Posterior cingulate gyrus (tissue), 11 donors: Measurements from ENCODE around the gene KLHL8.
"Not testable (repeated sequence)": the region's sequence is repeated elsewhere in the genome, so short reads cannot be mapped to it uniquely, and the experiment has no call there.

Experiments
- DNase-seq, 10 donors: peaks; one replicate each; pipeline versions ENCODE4 v3.0.0 to v3.0.0-alpha.2; 2020 to 2021; ENCODE audit warnings: mixed read lengths in 3 of 10
- intact Hi-C: fragments of 100-400 bp; cut with DNase I; formaldehyde crosslinking; loops from one replicate; pipeline ENCODE4 v1.15.1; 2023

Gene KLHL8

DNA sequence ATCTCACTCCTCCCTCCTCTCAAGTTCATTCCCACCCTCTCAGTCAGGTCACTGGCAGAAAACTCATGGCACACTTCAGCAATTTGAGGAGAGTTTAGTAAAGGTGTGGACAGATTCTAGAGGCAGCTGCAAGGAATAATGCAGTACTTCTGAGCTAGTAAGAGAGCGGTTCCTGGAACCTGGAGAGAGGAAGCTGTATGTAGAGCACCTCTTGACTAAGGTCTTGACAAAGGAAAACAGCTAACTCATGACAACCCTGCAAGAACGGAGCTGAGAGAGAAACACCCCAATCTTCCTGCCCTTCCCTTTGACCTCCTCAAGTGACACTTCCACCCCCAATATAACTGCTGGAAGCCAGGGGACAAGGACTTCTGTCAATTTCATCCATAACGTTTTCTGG is 9.6 kb upstream of the KLHL8 start:
- no peak for DNase-seq
- intact Hi-C loops = no loop called here

DNA sequence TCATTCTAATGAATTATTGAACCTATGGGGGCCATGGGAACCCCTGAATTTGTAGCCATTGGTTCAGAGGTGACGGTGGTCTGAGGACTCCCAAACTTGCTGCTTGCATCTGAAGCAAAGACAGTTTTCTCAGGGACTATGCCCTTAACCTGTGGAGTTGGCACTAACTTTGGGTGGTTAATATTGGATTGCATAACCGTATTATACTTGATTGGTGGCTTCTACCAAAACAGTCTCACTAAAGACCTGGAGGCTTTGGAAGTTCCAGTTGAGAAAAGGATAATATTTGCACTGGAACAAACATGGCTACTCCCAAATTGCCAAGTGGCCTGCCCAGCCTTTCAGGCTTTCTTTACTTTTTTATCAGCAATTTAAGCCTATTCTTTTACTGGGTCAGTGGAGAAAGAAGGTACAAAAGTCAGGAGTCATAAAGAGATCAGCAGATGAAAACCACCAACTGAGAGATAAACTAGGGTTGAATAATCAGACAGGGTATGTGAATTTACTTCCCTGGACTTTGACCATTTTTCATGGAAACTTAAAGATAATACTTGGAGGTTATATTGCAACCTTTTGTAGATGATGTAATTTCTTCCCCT is 7.9 kb upstream of the KLHL8 start:
- DNase-seq = no peak
- intact Hi-C loops = no loop called here

DNA sequence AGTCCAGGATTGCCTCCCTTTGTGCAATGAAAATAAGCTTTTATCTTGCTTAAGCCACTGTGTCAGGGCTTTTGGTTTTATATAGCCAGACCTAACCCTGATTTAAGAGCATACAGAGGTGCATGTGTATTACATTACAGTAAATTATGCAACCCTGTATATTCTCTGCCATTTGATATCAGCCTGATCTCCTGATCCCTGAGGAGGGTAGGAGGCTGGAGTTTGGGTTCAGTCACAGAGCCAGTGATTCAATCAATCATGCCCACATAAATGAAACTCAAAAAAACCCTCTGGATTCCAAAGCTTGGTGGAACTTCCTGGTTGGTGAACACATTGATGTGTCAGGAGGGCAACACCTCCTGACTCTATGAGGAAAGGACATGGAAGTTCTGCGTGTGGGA is 7.3 kb upstream of the KLHL8 start:
- no peak for DNase-seq

DNA sequence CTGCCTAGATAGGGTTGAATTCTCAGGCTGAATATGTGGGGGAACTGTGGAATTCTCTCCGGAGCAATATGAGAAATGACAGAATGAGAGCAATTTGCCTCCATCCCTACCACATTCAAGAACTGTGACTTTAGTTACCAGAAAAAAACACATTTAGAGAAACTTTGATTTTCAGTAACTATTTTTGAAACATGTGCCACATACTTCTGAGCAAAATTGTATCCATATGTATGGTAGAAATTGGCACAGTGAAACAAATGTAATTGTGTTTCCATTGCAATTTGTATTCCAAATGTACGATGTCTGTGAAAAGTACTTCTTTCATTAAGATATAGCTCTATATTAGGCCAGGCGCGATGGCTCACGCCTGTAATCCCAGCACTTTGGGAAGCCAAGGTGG is 5.5 kb upstream of the KLHL8 start:
- no peak for DNase-seq
- intact Hi-C loops = no loop called here

More for the DNA sequence above, 7.3 kb upstream of the KLHL8 start:
- intact Hi-C loops = no loop called here

DNA sequence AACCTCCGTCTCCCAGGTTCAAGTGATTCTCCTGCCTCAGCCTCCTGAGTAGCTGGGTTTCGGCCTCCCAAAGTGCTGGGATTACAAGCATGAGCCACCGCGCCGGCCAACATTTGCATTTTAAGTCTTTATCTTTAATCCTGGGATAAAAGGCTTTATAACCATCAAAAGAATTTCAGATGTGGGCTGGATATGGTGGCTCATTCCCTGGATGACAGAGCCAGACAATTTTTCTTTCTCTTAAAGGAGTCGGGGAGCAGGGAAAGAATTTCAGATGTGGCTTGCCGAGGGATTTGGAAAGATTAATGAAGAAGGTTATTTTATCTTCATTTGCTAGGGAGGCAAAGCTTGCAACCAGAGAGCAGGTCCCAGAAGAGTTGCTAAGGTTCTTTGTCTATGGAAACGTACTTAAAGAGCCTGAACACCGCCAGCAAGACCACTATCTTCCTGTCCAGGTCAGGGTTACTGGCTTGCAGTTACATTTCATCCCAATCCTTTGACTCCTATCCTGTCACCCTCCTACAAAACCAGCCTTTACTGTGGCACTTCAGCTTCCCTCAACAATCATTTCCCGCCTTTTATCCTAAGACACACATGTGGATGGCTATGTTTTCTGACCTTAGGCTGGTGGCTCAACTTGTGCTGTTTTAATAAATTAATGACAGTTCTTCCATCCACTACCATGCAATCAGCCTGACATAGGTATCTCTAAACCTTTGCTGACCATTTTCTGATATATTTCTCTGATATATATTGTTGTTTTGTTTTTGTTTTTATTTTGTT is 3.9 kb upstream of the KLHL8 start:
- no peak for DNase-seq
- intact Hi-C loops = no loop called here

DNA sequence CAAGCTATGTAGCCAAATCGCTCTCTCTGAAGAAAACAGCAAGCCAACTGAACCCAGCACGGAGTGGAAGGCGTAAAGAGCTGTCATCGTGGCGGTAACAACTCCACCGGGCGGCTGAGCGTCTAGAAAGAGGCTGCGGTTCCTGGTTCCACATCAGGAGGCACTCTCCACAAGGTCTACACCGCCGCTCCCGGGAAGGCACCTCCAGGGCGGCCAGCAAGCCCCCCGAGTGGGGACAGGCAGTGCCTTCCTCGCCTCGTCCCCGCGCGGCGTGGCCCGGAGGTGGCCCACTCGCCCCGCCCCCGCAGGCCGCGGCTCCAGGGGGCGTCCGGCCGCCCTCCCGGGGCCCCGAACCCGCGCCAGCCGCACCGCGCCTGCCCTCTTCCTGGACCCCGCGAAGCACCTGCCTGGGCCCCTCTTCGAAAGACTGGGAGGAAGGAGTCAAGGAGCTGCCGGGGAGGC is 755 bp downstream of the KLHL8 start:
- peak in 9 of 10 donors; percentile 22 to 93 (median 54) for DNase-seq

DNA sequence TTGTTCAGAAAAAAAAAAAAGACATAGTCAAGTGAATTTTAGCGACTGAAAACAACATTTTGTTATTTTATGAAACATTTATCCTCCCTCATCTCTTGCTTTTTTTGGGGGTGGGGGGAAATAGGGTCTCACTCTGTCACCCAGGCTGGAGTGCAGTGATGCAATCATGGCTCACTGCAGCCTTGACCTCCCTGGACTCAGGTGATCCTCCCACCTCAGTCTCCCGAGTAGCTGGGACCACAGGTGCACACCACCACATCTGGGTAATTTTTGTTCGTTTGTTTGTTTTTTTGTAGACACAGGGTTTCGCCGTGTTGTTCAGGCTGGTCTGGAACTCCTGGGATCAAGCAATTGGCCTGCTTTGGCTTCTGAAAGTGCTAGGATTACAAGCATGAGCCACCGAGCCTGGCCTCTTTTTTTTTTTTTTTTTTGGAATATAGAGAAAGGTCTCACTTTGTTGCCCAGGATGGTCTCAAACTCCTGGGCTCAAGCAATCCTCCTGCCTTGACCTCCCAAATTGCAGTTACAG is 3.1 kb downstream of the KLHL8 start:
- intact Hi-C loops, DNase-seq: not testable (repeated sequence)

More for the DNA sequence above, 755 bp downstream of the KLHL8 start:
- intact Hi-C loops = no loop called here

DNA sequence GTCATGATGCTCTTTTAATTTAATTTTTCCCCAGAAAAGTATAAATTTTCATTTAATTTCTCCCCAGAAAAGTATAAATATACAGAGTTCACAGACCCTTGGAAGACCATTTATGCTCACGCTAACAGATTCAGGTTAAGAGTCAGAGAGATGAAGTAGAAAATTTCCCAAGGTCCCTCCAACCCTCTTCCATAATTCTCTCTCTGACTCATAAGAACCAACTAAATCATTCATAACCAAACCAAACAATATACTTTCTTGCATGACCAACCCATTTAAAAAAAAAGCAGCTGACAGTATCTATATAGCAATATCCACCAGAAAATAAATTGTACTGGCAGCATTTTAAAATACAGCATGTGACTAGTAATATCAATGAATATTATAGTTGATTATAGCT is 3.9 kb downstream of the KLHL8 start:
- intact Hi-C loops = no loop called here
- DNase-seq = no peak

DNA sequence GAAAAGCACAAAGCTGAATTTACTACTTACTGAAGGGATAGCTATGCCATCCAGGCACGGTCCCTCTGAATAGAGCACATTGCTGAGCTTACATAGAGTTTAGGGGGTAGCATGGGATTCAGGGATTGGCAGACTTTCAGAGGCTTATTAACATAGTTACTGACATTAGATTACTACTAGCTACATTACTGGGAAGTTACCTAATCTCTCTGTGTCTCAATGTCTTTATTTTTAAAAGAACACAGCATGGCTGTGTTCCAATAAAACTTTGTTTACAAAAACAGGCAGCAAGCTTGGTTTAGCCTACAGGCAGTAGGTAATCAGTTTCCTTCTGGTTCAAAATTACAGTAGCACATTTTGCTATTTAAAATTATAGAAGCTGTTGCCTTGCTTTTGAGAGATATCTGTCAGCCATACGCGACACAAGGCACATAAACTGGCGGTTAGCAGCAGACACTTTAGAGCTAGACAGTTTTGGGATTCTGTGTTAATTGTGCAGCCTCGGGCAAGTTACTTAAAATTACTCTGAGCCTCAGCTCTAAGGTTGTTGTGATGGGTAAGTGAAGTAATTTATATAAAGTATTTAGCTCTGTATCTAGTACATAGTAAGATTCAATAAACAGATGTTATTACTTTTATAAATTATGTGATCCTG is 6.9 kb downstream of the KLHL8 start:
- no peak for DNase-seq
- intact Hi-C loops = no loop called here

DNA sequence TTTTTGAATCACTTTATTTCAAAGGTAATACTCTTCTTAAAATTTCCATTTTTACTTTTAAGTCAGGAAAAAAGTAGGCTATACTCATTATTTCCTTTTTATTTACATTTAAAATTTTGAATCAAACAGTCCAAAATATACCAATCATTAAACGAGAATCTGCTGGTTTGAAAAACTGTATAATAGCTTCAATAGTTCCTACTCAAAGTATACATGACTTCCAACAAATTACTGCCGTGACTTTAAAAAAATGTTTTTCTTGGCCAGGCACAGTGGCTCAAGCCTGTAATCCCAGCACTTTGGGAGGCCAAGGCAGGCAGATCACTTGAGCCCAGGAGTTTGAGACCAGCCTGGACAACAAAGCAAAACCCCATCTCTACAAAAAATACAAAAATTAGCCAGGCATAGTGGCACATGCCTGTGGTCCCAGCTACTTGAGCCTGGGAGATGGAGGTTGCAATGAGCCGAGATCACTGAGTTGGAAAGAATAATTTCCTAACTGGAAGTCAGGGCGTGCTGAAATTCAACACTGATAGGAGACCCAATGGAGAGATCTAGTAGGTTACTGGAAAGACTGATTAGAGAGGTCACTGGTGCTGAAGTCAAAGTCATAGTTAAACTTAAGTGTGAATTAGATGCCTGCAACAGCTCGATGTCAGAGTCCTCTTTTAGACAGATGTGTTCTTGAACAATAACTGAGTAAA is 9.0 kb downstream of the KLHL8 start:
- DNase-seq = no peak
- intact Hi-C loops = no loop called here

DNA sequence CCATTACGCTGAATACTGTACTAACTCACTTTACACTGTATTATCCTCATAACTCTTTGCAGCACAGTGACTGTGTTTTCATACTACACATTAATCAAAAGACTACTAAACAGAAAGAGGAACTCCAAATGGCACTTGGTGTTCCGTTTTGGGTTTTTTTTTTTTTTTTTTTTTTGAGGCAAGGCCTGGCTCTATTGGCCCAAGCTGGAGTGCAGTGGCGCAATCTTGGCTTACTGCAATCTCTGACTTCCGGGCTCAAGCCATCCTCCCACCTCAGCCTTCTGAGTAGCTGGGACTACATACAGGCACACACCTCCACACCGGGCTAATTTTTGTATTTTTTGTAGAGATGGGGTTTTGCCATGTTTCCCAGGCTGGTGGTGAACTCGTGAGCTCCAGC is 10.7 kb downstream of the KLHL8 start:
- DNase-seq = peak in 1 of 10 donors; percentile 84
- intact Hi-C loops = no loop called here

DNA sequence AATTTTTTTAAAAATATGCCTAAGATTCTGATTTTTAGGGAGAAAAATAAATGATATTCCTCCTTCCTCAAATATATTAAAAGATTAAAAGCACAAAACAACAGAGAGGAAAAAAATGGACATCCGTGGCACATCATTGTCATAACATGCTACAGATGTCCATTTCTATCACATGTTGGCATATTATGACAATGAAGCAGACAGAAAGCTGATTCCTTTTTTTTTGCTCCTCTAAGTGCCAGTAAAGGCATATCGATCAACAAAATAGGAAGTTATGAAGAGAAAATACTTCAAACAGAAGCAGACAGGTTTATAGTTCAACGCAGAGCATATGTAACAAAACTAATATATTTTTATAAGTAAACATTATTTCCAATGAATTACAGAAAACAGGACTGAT is 11.2 kb downstream of the KLHL8 start:
- intact Hi-C loops = no loop called here
- no peak for DNase-seq

DNA sequence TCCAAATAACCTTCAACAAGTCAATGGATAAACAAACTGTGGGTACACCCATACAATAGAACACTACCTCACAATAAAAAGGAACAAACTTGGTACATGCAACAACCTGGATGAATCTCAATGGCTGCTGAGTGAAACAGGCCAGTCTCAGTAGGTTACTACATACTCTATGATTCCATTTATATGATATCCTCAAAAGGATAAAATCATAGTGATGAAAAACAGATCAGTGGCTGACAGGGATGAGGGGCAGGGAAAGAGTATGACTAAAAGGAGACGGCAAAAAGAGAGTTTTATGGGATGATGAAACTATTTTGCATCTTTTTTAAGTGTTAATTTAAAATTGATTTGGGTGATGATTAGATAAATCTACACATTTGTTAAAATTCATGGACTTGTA is 15.9 kb downstream of the KLHL8 start:
- DNase-seq = no peak
- intact Hi-C loops = no loop called here

DNA sequence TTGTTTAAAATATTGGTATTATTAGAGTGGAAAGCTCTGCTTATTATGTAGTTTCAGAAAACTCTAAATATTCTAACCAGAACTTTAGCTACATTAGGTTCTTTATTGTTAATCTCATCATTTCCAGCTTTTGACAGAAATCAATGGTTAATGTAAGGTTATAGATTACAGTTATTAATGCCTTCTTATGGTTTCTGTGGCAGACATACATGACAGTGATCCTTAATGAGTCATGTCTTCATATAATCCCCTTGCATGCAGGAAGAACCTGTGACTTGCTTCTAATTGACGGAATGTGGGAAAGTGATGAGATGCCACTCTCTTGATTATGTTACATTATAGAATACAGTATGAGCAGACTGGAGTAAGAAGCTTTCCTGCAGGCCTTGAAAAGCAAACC is 23.5 kb downstream of the KLHL8 start:
- intact Hi-C loops = no loop called here

DNA sequence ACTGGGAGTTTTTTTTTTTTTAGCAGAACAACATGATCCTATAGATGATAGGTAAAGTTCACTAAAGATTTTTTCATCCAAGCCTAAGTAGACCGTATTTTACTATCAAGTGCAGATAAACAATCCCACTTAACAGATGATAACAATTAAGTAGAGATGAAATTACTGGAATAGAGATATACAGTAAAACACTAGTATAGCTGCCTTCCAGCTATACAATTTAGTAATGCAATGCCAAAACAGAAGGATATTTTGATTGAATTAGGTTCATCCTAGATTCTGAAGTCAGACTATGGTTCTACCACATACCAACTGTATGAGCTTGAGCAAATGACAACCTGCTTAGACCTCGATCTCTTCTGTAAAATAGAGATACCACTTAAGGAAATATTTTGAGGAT is 24.3 kb downstream of the KLHL8 start:
- intact Hi-C loops = no loop called here
- no peak for DNase-seq

More for the DNA sequence above, 23.5 kb downstream of the KLHL8 start:
- no peak for DNase-seq

DNA sequence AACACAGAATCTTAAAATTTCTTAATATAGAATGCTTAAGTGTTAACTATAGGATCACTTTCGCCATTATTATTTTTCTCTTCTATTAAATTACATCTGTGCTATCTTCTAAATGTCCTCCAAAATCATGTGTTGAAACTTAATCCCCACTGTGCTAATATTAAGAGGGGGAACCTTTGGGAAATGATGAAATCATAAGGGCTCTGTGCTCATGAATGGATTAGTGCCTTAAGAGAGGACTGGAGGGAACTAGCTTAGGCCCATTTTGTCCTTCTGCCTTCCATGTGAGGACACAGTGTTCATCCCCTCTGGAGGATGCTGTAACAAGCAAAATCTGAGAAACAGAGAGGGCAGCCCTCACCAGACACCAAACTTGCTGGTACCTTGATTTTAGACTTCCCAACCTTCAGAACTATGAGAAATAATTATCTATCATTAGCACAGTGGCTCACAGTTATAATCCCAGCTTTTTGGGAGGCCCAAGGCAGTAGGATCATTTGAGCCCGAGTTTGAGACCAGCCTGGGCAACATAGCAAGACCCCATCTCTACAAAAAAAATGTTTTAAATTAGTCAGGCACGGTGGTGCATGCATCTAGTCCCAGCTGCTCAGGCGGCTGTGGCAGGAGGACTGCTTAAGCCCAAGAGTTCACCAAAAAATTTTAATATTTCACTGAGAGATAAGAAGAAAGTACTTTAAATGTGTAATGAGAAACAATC is 26.3 kb downstream of the KLHL8 start:
- DNase-seq = no peak
- intact Hi-C loops = no loop called here

DNA sequence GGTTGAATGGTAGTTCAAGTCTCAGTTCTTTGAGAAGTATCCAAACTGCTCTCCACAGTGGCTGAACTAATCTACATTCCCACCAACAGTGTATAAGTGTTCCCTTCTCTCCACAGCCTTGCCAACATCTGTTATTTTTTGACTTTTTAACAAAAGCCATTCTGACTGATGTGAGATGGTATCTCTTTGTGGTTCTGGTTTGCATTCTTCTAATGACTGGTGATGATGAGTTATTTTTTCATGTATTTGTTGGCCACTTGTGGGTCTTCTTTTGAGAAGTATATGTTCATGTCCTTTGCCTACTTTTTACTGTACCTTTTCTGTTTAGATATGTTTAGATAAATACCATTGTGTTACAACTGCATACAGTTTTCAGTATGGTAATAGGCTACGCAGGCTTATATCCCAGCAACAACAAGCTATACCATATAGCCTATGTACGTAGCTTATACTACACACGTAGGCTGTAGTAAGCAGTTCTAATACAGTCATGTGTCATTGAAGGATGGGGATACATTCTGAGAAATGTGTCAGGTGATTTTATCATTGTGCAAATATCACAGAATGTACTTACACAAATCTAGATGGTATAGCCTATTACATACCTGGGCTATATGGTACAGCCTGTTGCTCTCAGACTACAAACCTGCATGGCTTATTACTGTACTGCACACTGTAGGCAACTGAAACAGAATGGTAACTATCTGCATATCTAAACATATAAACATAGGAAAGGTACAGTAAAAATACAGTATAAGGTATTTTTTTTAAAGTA is 28.1 kb downstream of the KLHL8 start:
- intact Hi-C loops = no loop called here
- DNase-seq = no peak

DNA sequence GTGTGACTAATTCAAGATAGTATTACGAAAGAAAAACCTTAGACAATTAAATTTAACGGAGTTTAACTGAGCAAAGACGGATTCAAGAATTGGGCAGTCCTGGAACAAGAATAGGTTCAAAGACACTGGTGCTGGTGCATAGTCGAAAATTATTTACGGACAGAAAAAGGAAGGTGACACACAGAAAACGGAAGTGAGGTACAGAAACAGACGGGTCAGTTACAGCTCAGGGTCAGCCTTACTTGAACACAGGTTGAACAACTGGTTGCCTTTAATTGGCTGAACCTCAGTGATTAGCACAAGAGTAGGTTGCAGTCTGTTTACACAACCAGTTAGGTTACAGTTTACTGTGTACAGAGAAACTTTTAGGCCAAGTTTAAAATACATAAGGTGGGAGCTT is 31.5 kb downstream of the KLHL8 start:
- no peak for DNase-seq
- intact Hi-C loops = no loop called here

DNA sequence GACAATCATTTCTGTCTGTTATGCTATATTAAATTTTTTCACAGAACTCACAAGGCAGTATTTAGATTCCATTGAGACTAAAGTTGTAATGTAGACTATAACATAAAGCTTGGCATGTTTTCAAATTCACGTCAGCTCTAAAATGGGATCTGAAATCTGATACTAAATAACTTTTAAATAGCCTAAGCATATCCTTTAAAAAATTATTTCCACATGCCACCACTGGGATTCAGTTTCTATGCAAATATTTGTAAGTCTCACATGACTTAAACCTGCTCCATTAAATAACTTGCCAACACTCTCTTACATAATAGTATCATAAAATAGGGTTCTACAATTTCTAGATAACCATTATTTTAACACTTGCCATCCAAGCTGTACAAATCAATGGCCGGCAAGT is 32.4 kb downstream of the KLHL8 start:
- DNase-seq = no peak
- intact Hi-C loops = no loop called here
